Fibroblast of skin of left biceps (primary cell): Measurements from ENCODE around the gene MSH3.
"Not testable (repeated sequence)": the region's sequence is repeated elsewhere in the genome, so short reads cannot be mapped to it uniquely, and the experiment has no call there.

Experiments used
- DNase-seq, 2 experiments: peaks; one replicate each; pipeline ENCODE4 v3.0.0-alpha.2; 2013; ENCODE audit warnings: low read depth in 2 of 2

MSH3 gene

GRCh38 chr5:80902624-80903023, 248.2 kb downstream of the MSH3 start:
- not testable (repeated sequence) for DNase-seq

GRCh38 chr5:80904533-80905187, 250.2 kb downstream of the MSH3 start:
- DNase-seq = no peak

DNA sequence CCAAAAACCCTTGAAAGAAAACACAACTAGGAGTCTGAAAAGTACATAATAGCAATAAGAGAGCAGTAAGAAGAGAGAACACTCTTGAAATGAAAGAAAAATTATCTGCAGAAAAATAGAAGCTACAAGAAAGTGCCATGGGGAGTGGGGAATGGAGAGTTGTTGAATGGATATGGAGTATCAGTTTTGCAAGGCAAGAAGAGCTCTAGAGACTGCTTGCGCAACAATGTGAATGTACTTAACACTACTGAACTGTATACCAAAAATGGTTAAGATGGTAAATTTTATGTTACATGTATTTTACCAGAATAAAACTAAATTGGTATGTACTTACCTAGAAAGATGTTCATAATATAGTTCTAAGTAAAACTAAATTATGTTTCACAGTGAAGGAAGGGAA, 251.0 kb downstream of the MSH3 start:
- DNase-seq = no peak

GRCh38 chr5:80912479-80912878, 258.0 kb downstream of the MSH3 start:
- no peak for DNase-seq

DNA sequence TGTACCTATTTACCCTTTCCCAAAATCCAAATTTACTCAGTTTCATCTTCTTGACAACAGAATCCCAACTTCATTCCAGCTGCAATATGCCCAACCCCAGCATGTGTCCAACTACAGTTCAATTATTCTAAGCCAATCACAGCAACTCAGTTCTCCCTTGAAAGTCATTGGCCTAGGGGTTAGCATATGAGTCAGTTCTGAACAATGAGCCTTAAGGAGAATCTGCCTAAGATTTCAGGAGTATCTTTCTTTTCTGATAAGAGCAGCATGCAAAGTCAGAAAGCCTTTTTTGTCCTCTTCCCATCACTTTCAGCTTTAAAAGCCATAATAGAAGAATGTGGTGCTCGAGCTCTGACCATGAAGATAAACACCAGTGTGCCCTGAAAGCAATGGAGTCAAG, 261.3 kb downstream of the MSH3 start:
- DNase-seq = no peak

- DNase-seq = no peak
These were observed 262.2 kb downstream of the MSH3 start for GRCh38 chr5:80916676-80917075.

GRCh38 chr5:80917631-80918030, 263.2 kb downstream of the MSH3 start:
- DNase-seq = no peak

GRCh38 chr5:80919678-80920196, 265.3 kb downstream of the MSH3 start:
- DNase-seq = no peak

DNA sequence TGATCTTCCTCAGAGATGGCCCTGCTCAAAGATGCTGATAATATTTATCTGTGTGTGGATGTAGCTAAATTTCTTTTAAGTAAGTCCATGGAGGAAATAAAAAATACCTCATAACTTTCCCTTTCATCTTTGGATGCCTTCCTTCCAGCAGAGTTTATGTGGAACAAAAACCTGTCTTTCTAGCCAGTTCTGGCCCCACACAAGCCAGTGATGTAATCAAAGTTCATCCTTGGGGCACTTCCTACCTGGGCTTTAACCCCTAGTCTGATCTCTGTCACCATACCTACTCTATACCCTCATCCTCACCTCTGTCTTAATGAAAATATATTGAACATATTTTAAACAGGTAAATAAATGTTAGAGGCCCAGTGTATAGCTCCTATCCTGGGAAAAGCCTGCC, 265.9 kb downstream of the MSH3 start:
- DNase-seq = no peak

GRCh38 chr5:80921026-80921425, 266.6 kb downstream of the MSH3 start:
- no peak for DNase-seq

DNA sequence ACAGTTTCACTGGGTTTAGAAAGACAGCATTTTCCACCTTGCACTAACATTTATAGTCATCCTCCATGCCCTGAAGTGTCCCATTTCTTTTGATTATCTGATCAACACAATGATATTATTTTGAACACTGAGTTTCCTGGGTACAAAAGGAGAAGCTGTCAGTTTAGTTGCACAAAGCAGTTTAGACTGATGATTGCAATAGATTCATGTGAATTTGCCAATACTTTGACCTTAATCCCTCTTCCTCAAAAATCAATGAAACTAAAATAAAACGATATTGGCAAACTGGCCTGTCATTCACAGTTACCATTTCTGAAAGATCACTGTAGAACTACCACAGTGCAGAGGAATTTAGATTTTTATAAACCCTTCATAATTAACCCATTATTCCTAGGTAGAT, 271.5 kb downstream of the MSH3 start:
- no peak for DNase-seq
